Mononuclear cell (primary cell): ENCODE data around the gene CACNA2D3. TPM values are rescaled to one million over a fixed set of nuclear protein-coding genes. Genes with fewer than 3 reads are reported as not detected.

Source experiments
- H3K27me3 ChIP-seq: 2 replicates; pipeline ENCODE4 v1.6.0; 2011; ENCODE audit warnings: low read length, control low read depth; ENCODE audit not compliant: insufficient read depth
- H3K4me1 ChIP-seq: 2 replicates; pipeline ENCODE4 v1.5.1; 2011; ENCODE audit warnings: mild to moderate bottlenecking, low read length, control low read depth; ENCODE audit not compliant: insufficient read depth
- H3K4me3 ChIP-seq: 2 replicates; pipeline ENCODE4 v1.5.1; 2011; ENCODE audit warnings: mild to moderate bottlenecking, low read length, moderate library complexity
- H3K9me3 ChIP-seq: 2 replicates; pipeline ENCODE4 v1.5.1; 2011; ENCODE audit warnings: low read depth, mild to moderate bottlenecking, control low read depth, low read length
- total RNA-seq: library from RNA; depleted of rRNA; stranded (reverse); fragments of >200 nt; gene quantifications from one replicate; pipeline ENCODE4 v1.2.3, GENCODE V29; 2012

Gene CACNA2D3
- total RNA-seq, 1 donor, result 2.0 TPM

GRCh38 chr3:55064164-55064563 lies 941.8 kb downstream of the CACNA2D3 start:
- no peaks in the 10 kb centered on the region for H3K4me1 ChIP-seq
- no peak overlapping the region for H3K4me3 ChIP-seq
- H3K9me3 ChIP-seq, result no peaks in the 10 kb centered on the region
- H3K27me3 ChIP-seq, result no peaks in the 10 kb centered on the region

GRCh38 chr3:55065331-55065730 lies 943.0 kb downstream of the CACNA2D3 start:
- no peaks in the 10 kb centered on the region for H3K9me3 ChIP-seq

GRCh38 chr3:55066551-55067047 lies 944.2 kb downstream of the CACNA2D3 start:
- H3K4me3 ChIP-seq, result no peak overlapping the region
- no peaks in the 10 kb centered on the region for H3K4me1 ChIP-seq
- no peaks in the 10 kb centered on the region for H3K9me3 ChIP-seq
- no peaks in the 10 kb centered on the region for H3K27me3 ChIP-seq

More at GRCh38 chr3:55065331-55065730, 943.0 kb downstream of the CACNA2D3 start:
- no peak overlapping the region for H3K4me3 ChIP-seq
- no peaks in the 10 kb centered on the region for H3K27me3 ChIP-seq
- no peaks in the 10 kb centered on the region for H3K4me1 ChIP-seq

GRCh38 chr3:55069950-55070349 lies 947.6 kb downstream of the CACNA2D3 start:
- H3K4me3 ChIP-seq, result no peak overlapping the region
- H3K4me1 ChIP-seq, result no peaks in the 10 kb centered on the region
- no peaks in the 10 kb centered on the region for H3K9me3 ChIP-seq
- H3K27me3 ChIP-seq, result no peaks in the 10 kb centered on the region

GRCh38 chr3:55074796-55075195 lies 952.4 kb downstream of the CACNA2D3 start:
- Histone ChIP-seq H3K9me3 (no peaks in the 10 kb centered on the region), H3K4me1 (no peaks in the 10 kb centered on the region), H3K27me3 (no peaks in the 10 kb centered on the region), H3K4me3 (no peak overlapping the region)

- Histone ChIP-seq H3K9me3 (no peaks in the 10 kb centered on the region), H3K4me1 (no peaks in the 10 kb centered on the region), H3K4me3 (no peak overlapping the region), H3K27me3 (no peaks in the 10 kb centered on the region)
Observed at GRCh38 chr3:55075846-55076245, 953.5 kb downstream of the CACNA2D3 start.

- Histone ChIP-seq H3K4me1 (no peaks in the 10 kb centered on the region), H3K27me3 (no peaks in the 10 kb centered on the region), H3K4me3 (no peak overlapping the region)
Observed at GRCh38 chr3:55077726-55078125, 955.4 kb downstream of the CACNA2D3 start.

GRCh38 chr3:55078876-55079275 lies 956.5 kb downstream of the CACNA2D3 start:
- no peak overlapping the region for H3K4me3 ChIP-seq

More at GRCh38 chr3:55077726-55078125, 955.4 kb downstream of the CACNA2D3 start:
- H3K9me3 ChIP-seq, result no peaks in the 10 kb centered on the region

GRCh38 chr3:55085231-55085630 lies 962.9 kb downstream of the CACNA2D3 start:
- Histone ChIP-seq H3K4me1 (no peaks in the 10 kb centered on the region), H3K9me3 (no peaks in the 10 kb centered on the region), H3K4me3 (no peak overlapping the region), H3K27me3 (no peaks in the 10 kb centered on the region)

More at GRCh38 chr3:55078876-55079275, 956.5 kb downstream of the CACNA2D3 start:
- H3K27me3 ChIP-seq, result no peaks in the 10 kb centered on the region
- no peaks in the 10 kb centered on the region for H3K4me1 ChIP-seq
- H3K9me3 ChIP-seq, result no peaks in the 10 kb centered on the region

- H3K27me3 ChIP-seq, result no peaks in the 10 kb centered on the region
- no peaks in the 10 kb centered on the region for H3K9me3 ChIP-seq
- no peaks in the 10 kb centered on the region for H3K4me1 ChIP-seq
- H3K4me3 ChIP-seq, result no peak overlapping the region
Observed at GRCh38 chr3:55089211-55089610, 966.9 kb downstream of the CACNA2D3 start.

- Histone ChIP-seq H3K9me3 (no peaks in the 10 kb centered on the region), H3K4me1 (no peaks in the 10 kb centered on the region), H3K27me3 (no peaks in the 10 kb centered on the region), H3K4me3 (no peak overlapping the region)
Observed at GRCh38 chr3:55090291-55090690, 967.9 kb downstream of the CACNA2D3 start.

GRCh38 chr3:55090746-55091145 lies 968.4 kb downstream of the CACNA2D3 start:
- Histone ChIP-seq H3K4me3 (no peak overlapping the region), H3K4me1 (no peaks in the 10 kb centered on the region), H3K27me3 (no peaks in the 10 kb centered on the region), H3K9me3 (no peaks in the 10 kb centered on the region)

GRCh38 chr3:55091381-55092225 lies 969.3 kb downstream of the CACNA2D3 start:
- Histone ChIP-seq H3K27me3 (no peaks in the 10 kb centered on the region), H3K4me1 (no peaks in the 10 kb centered on the region), H3K9me3 (no peaks in the 10 kb centered on the region), H3K4me3 (no peak overlapping the region)

GRCh38 chr3:55094676-55095075 lies 972.3 kb downstream of the CACNA2D3 start:
- Histone ChIP-seq H3K4me3 (no peak overlapping the region), H3K9me3 (no peaks in the 10 kb centered on the region), H3K4me1 (no peaks in the 10 kb centered on the region), H3K27me3 (no peaks in the 10 kb centered on the region)

GRCh38 chr3:55097441-55097840 lies 975.1 kb downstream of the CACNA2D3 start:
- no peaks in the 10 kb centered on the region for H3K9me3 ChIP-seq
- H3K4me1 ChIP-seq, result no peaks in the 10 kb centered on the region
- no peak overlapping the region for H3K4me3 ChIP-seq
- H3K27me3 ChIP-seq, result no peaks in the 10 kb centered on the region

- Histone ChIP-seq H3K27me3 (no peaks in the 10 kb centered on the region), H3K4me1 (no peaks in the 10 kb centered on the region)
Observed at GRCh38 chr3:55105647-55106046, 983.3 kb downstream of the CACNA2D3 start.

More at GRCh38 chr3:55105647-55106046, 983.3 kb downstream of the CACNA2D3 start:
- H3K9me3 ChIP-seq, result no peaks in the 10 kb centered on the region
- H3K4me3 ChIP-seq, result no peak overlapping the region
